GM12878 (cell line): Measurements from ENCODE around the gene GABBR2. TPM values are rescaled to one million over a fixed set of nuclear protein-coding genes. Genes with fewer than 3 reads are reported as not detected.

Experiments
- ATAC-seq: fragments of 200-7000 bp; cut with Tn5 transposase; 3 replicates; pipeline ENCODE4 v1.9.1; 2020; ENCODE audit warnings: mild to moderate bottlenecking, moderate library complexity
- BruUV-seq: library from RNA; stranded (reverse); fragments of 400-500 nt; replicated peaks from 2 replicates; lab custom pipeline; 2021; lab: Mats Ljungman, UMichigan
- CTCF ChIA-PET: fragments of 300-600 bp; sonication (Branson Sonifier 250); formaldehyde crosslinking; extraction: SDS; loops from one replicate; lab custom pipeline; 2021; ENCODE audit warnings: inconsistent platforms; lab: Yijun Ruan, JAX
- POLR2A ChIA-PET: fragments of 350-600 bp; formaldehyde crosslinking; extraction: SDS; loops from one replicate; lab custom pipeline; 2021; ENCODE audit warnings: inconsistent platforms; lab: Charles Lee
- RAD21 ChIA-PET: fragments of 300-600 bp; sonication (Branson Sonifier 250); formaldehyde crosslinking; loops from one replicate; lab custom pipeline; 2023; ENCODE audit warnings: antibody characterized with exemption; ENCODE audit not compliant: unreplicated experiment; lab: Charles Lee
- SMC1A ChIA-PET: fragments of 300-600 bp; sonication (Branson Sonifier 250); formaldehyde crosslinking; loops from one replicate; lab custom pipeline; 2023; ENCODE audit not compliant: unreplicated experiment, uncharacterized antibody; lab: Charles Lee
- DNase-seq: peaks from one replicate; pipeline ENCODE4 v3.0.0-alpha.2; 2011; ENCODE audit warnings: low read depth, low spot score
- FAIRE-seq: peaks from 3 replicates; lab custom pipeline; 2011; peaks lifted over from hg19 to GRCh38; lab: Jason Lieb, UNC
- H2AFZ ChIP-seq: 2 replicates; pipeline ENCODE4 v1.6.0; 2011; ENCODE audit warnings: low read depth, low read length, control low read depth; ENCODE audit not compliant: control insufficient read depth
- H3K27ac ChIP-seq: 2 replicates; pipeline ENCODE4 v1.5.1; 2011; ENCODE audit warnings: control low read depth; ENCODE audit not compliant: control insufficient read depth, insufficient read depth
- H3K27me3 ChIP-seq, 2 experiments: replicated peaks in 1 of 2; 2 replicates each; pipeline versions ENCODE4 v1.6.0 to v1.6.1; 2011; ENCODE audit warnings: low read length in 1 of 2; ENCODE audit not compliant: control insufficient read depth in 2 of 2, insufficient read depth in 2 of 2
- H3K36me3 ChIP-seq, 2 experiments: 2 replicates each; pipeline ENCODE4 v1.5.1; 2011; ENCODE audit warnings: low read length in 1 of 2; ENCODE audit not compliant: control insufficient read depth in 2 of 2, insufficient read depth in 2 of 2
- H3K4me1 ChIP-seq: 2 replicates; pipeline ENCODE4 v1.6.1; 2011; ENCODE audit warnings: mild to moderate bottlenecking, low read length, moderate library complexity, mixed read lengths; ENCODE audit not compliant: control insufficient read depth, insufficient read depth
- H3K4me2 ChIP-seq: 2 replicates; pipeline ENCODE4 v1.6.0; 2011; ENCODE audit warnings: control low read depth; ENCODE audit not compliant: control insufficient read depth, insufficient read depth
- H3K4me3 ChIP-seq: fragments of 200-600 bp; sonication (generic); 2 replicates; pipeline ENCODE4 v1.5.1; 2016
- H3K79me2 ChIP-seq: 2 replicates; pipeline ENCODE4 v1.6.0; 2011; ENCODE audit warnings: low read length; ENCODE audit not compliant: control insufficient read depth, insufficient read depth
- H3K9ac ChIP-seq: 2 replicates; pipeline ENCODE4 v1.8.0; 2011; ENCODE audit warnings: low read length, control low read depth, mixed read lengths; ENCODE audit not compliant: control insufficient read depth, insufficient read depth
- H3K9me3 ChIP-seq: replicated peaks from 3 replicates; pipeline ENCODE4 v1.5.1; 2011; ENCODE audit warnings: mild to moderate bottlenecking, low read length; ENCODE audit not compliant: control insufficient read depth, insufficient read depth
- H4K20me1 ChIP-seq: 2 replicates; pipeline ENCODE4 v1.6.0; 2011; ENCODE audit not compliant: control insufficient read depth, insufficient read depth
- CEBPZ ChIP-seq: fragments of 150-350 bp; IDR thresholded peaks from 2 replicates; pipeline ENCODE4 v1.6.1; 2016; ENCODE audit warnings: low read depth, low read length
- ESRRA ChIP-seq: IDR thresholded peaks from 2 replicates; pipeline ENCODE4 v1.6.1; 2012; ENCODE audit warnings: mild to moderate bottlenecking, low read length, improper control_type of control experiment
- MEF2A ChIP-seq: IDR thresholded peaks from 2 replicates; pipeline ENCODE4 v1.6.1; 2011; ENCODE audit warnings: low read depth, mild to moderate bottlenecking, low read length, moderate library complexity; ENCODE audit not compliant: insufficient read depth
- MYB ChIP-seq: fragments of 150-350 bp; IDR thresholded peaks from 2 replicates; pipeline ENCODE4 v1.6.1; 2014; ENCODE audit warnings: mild to moderate bottlenecking, low read depth, low read length, borderline replicate concordance
- SMAD1 ChIP-seq: fragments of 450-650 bp; IDR thresholded peaks from 2 replicates; pipeline ENCODE4 v1.6.1; 2018; ENCODE audit warnings: mild to moderate bottlenecking, low read depth; ENCODE audit not compliant: partially characterized antibody
- ZBTB40 ChIP-seq: fragments of 450-650 bp; IDR thresholded peaks from 2 replicates; pipeline ENCODE4 v1.6.1; 2016; ENCODE audit warnings: mild to moderate bottlenecking, moderate library complexity, borderline replicate concordance
- ZNF217 ChIP-seq: fragments of 450-650 bp; IDR thresholded peaks from 2 replicates; pipeline ENCODE4 v1.6.1; 2017; ENCODE audit warnings: antibody characterized with exemption, mild to moderate bottlenecking
- WGBS: methylation state at CpG from one replicate; pipeline ENCODE4 v1.1.6; 2016; ENCODE audit warnings: low lambda C conversion rate; ENCODE audit not compliant: insufficient replicate concordance, insufficient coverage; ENCODE audit errors: missing lambda C conversion rate; 5-methylcytosine and 5-hydroxymethylcytosine counted together
- in situ Hi-C: fragments of 300-500 bp; cut with MboI; formaldehyde crosslinking; loops from 9 replicates; pipeline ENCODE4 v1.14.3; 2018; ENCODE audit warnings: mixed read lengths
- intact Hi-C: fragments of 100-400 bp; cut with micrococcal nuclease; formaldehyde crosslinking; loops from one replicate; pipeline ENCODE4 v1.14.2; 2022; ENCODE audit not compliant: unreplicated experiment
- polyA plus RNA-seq, 11 experiments: library from polyadenylated mRNA; depleted of rRNA in 4 of 11; unstranded in 6 of 11; stranded (reverse) in 5 of 11; fragments of >200 nt; fragmentation: Nextera tagmentation in 4 of 11; fragmentation: Illumina TruSeq in 1 of 11; extraction: Ambion mirVana in 4 of 11; extraction: Trizol in 1 of 11; gene quantifications; 1 replicate in 1 of 11; 2 replicates in 10 of 11; pipeline versions ENCODE4 v1.2.1 to v1.2.3, GENCODE V29; 2011 to 2016; ENCODE audit warnings: inconsistent platforms in 2 of 11, missing spikeins in 2 of 11, low read depth in 1 of 11
- total RNA-seq, 4 experiments: library from RNA; depleted of rRNA in 3 of 4; stranded (reverse); fragments of >200 nt in 3 of 4; fragmentation: Illumina TruSeq in 1 of 4; extraction: Trizol in 1 of 4; gene quantifications; 2 replicates each; pipeline versions ENCODE4 v1.2.1 to v1.2.3, GENCODE V29; 2013 to 2021
- TF ChIP-seq, protein P1 (sequence below): IDR thresholded peaks from 2 replicates; pipeline ENCODE4 v1.6.1; 2012; ENCODE audit warnings: low read depth, low read length, improper control_type of control experiment

Gene GABBR2
- total and polyA plus RNA-seq, 10 of the 15 experiments (the other 5 are each of a cell fraction or from before 2014, with no cell fraction given) = 0.02 to 2.2 (median 0.06) TPM; not detected in 2

DNA sequence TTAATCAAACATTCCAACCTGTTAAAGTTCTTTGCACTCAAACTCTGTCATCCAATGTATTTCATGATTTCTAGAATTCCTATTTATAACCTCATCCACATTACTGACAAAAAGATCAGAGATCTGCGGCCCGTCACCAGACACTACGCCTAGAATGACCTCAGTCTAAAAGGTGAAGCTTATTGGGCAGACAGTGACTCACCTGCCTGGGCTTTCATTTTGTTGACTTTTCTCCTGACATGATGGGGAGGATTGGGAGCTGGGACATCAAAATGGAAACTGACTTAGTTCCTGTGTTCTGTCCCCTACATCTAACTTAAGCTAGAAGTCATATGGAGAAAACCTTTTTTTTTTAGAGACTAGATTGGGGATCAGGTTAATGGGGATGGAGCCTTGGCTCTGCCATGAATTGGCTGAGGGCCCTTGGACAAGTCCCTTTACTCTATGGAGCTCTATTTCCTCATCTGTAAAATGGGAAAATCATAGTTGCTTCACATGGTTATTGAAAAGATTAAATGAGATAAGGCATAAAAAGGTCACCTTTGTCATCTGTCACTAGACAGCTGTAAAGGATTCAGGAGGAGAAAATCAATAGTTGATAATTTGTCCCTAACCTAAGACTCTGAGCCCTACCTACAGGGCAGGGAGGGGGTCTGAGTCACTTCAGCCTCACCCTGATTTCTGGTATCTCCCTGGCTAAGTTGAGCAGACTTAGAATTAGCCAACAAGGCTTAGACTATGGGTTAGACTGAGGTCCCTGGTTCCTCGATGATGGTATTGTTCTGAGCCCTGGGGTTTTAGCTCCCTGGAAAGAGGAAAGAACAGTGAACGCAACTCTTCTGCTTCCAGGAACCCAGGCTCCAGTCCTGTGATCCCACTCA lies 228.5 kb downstream of the GABBR2 start (continued):
- no peak for TF ChIP-seq ZBTB40
- TF ChIP-seq, all 136 proteins: peak for 0

DNA sequence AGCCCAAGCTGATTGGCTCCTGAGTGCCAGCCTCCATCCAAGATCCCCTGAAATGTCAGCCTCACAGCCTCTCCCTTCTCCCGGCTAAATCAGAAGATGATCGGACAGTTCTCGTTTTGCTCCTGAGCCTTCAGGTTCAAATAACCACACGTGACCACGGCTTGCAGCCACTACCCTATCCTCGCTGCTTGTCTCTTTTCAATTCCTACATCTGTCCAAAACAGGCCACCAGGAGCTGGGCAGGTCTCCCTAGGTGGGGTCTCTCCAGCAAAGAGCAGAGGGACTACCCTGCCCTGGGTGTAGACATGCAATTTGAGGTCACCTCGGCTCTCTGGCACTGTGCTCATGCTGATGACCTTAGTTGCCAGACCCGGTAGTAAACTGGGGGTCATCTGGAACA lies 229.3 kb downstream of the GABBR2 start:
- no peaks in the 10 kb centered on the region for H3K9me3 ChIP-seq
- in situ Hi-C loops (no loop called here), intact Hi-C loops (no loop called here)
- no peak overlapping the region for H3K4me2 ChIP-seq
- CTCF ChIA-PET = no interaction called here
- DNase-seq (no peak), FAIRE-seq (no peak), ATAC-seq (no peak)
- POLR2A ChIA-PET = no interaction called here
- 33% methylated on average over 8 of the region's 8 CpGs for WGBS
- no peaks in the 10 kb centered on the region for H4K20me1 ChIP-seq
- SMC1A ChIA-PET = no interaction called here
- BruUV-seq = no TSS peak
- H3K4me3 ChIP-seq = no peak overlapping the region
- H3K9ac ChIP-seq = no peak overlapping the region
- H2AFZ ChIP-seq = no peak overlapping the region
- H3K27me3 ChIP-seq = no peaks in the 10 kb centered on the region; a peak in 1 of 4 replicates
- TF ChIP-seq SMAD1 (no peak), MYB (no peak), MEF2A (no peak), ESRRA (no peak), CEBPZ (no peak), ZNF217 (no peak)
- TF ChIP-seq, protein P1, sequence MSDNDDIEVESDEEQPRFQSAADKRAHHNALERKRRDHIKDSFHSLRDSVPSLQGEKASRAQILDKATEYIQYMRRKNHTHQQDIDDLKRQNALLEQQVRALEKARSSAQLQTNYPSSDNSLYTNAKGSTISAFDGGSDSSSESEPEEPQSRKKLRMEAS = no peak
- TF ChIP-seq, all 136 proteins: peak for 0
- Histone ChIP-seq H3K4me1 (no peaks in the 10 kb centered on the region), H3K36me3 (no peaks in the 10 kb centered on the region), H3K79me2 (no peaks in the 10 kb centered on the region), H3K27ac (no peak overlapping the region)
- RAD21 ChIA-PET = no interaction called here
